Fibroblast of mammary gland (primary cell): ENCODE results near the gene QSOX1.

Source experiments
- DNase-seq: peaks from one replicate; pipeline ENCODE4 v3.0.0-alpha.2; 2010; ENCODE audit warnings: low read depth
- H3K4me3 ChIP-seq: 2 replicates; pipeline ENCODE4 v1.5.1; 2011; ENCODE audit warnings: low read depth, mild to moderate bottlenecking, low read length, moderate library complexity; ENCODE audit not compliant: control insufficient read depth
- CTCF ChIP-seq: conservative IDR thresholded peaks from 2 replicates; pipeline ENCODE4 v1.5.1; 2011; ENCODE audit warnings: low read depth, low read length, inconsistent platforms; ENCODE audit not compliant: control insufficient read depth, insufficient read depth

The QSOX1 gene

GRCh38 chr1:180231506-180231921, 76.8 kb downstream of the QSOX1 start:
- TF ChIP-seq CTCF: no peak
- peak overlapping the region; percentile 17 for H3K4me3 ChIP-seq
- peak; percentile 47 for DNase-seq

GRCh38 chr1:180231936-180232335, 77.3 kb downstream of the QSOX1 start:
- no peak for TF ChIP-seq CTCF
- DNase-seq: no peak
- no peak overlapping the region for H3K4me3 ChIP-seq

GRCh38 chr1:180232521-180233043, 77.9 kb downstream of the QSOX1 start:
- no peak for DNase-seq
- no peak overlapping the region for H3K4me3 ChIP-seq
- TF ChIP-seq CTCF: no peak

GRCh38 chr1:180233191-180234011, 78.7 kb downstream of the QSOX1 start:
- TF ChIP-seq CTCF: no peak
- DNase-seq: no peak
- H3K4me3 ChIP-seq: no peak overlapping the region

GRCh38 chr1:180234369-180235076, 79.9 kb downstream of the QSOX1 start:
- no peak for TF ChIP-seq CTCF
- no peak for DNase-seq
- H3K4me3 ChIP-seq: no peak overlapping the region

- no peak for DNase-seq
- H3K4me3 ChIP-seq: no peak overlapping the region
- no peak for TF ChIP-seq CTCF
Measured at GRCh38 chr1:180235077-180235501, 80.4 kb downstream of the QSOX1 start.
